ENCODE measurements around the gene TCEAL1. TPM values are rescaled to one million over a fixed set of nuclear protein-coding genes. Genes with fewer than 3 reads are reported as not detected.
"Not testable (repeated sequence)": the region's sequence is repeated elsewhere in the genome, so short reads cannot be mapped to it uniquely, and the experiment has no call there.

Gene TCEAL1
- 18.6 TPM for polyA plus RNA-seq (2012; ENCODE audit: missing spikeins)

GRCh38 chrX:103628386-103629317, at the start of gene TCEAL1:
TSS of gene TCEAL1 (plus strand) at chrX:103628975. CDS start at chrX:103629917, 942 bp downstream.
- DNase-seq (ENCODE audit: insufficient read length) (no peak), FAIRE-seq (peak; percentile 76)

GRCh38 chrX:103584596-103584995, 44.2 kb upstream of the TCEAL1 start:
- FAIRE-seq (no peak), DNase-seq (ENCODE audit: insufficient read length) (no peak)
- TF ChIP-seq POLR2A (IDR thresholded peaks at IDR 0.05; ENCODE audit: low read depth, low read length) (no peak), TAF1 (IDR thresholded peaks at IDR 0.05; ENCODE audit: borderline replicate concordance, low read depth, low read length) (no peak), POLR2AphosphoS5 (IDR thresholded peaks at IDR 0.05; ENCODE audit: low read depth, low read length) (no peak)

More at GRCh38 chrX:103628386-103629317, at the start of gene TCEAL1:
- TF ChIP-seq POLR2A (IDR thresholded peaks at IDR 0.05; ENCODE audit: low read depth, low read length) (peak; percentile 48; the same call in 1 of the 2 replicates), POLR2AphosphoS5 (IDR thresholded peaks at IDR 0.05; ENCODE audit: low read depth, low read length) (no peak)

- DNase-seq (ENCODE audit: insufficient read length) (peak; percentile 25), FAIRE-seq (peak; percentile 81)
- TF ChIP-seq TAF1 (IDR thresholded peaks at IDR 0.05; ENCODE audit: borderline replicate concordance, low read depth, low read length) = no peak
- no peak for TF ChIP-seq POLR2A (IDR thresholded peaks at IDR 0.05; ENCODE audit: low read depth, low read length)
- no peak for TF ChIP-seq POLR2AphosphoS5 (IDR thresholded peaks at IDR 0.05; ENCODE audit: low read depth, low read length)
Observed at GRCh38 chrX:103585411-103586313, 43.1 kb upstream of the TCEAL1 start, which contains the start of gene TCEAL4. TSS of gene TCEAL4 (plus strand) at chrX:103585515. CDS start at chrX:103586676, 1,161 bp downstream.

- FAIRE-seq (no peak), DNase-seq (ENCODE audit: insufficient read length) (no peak)
- TF ChIP-seq TAF1 (IDR thresholded peaks at IDR 0.05; ENCODE audit: borderline replicate concordance, low read depth, low read length) (no peak), POLR2A (IDR thresholded peaks at IDR 0.05; ENCODE audit: low read depth, low read length) (no peak), POLR2AphosphoS5 (IDR thresholded peaks at IDR 0.05; ENCODE audit: low read depth, low read length) (no peak)
Observed at GRCh38 chrX:103586314-103586646, 42.5 kb upstream of the TCEAL1 start.

- FAIRE-seq (no peak), DNase-seq (ENCODE audit: insufficient read length) (no peak)
- TF ChIP-seq TAF1 (IDR thresholded peaks at IDR 0.05; ENCODE audit: borderline replicate concordance, low read depth, low read length) = no peak
Observed at GRCh38 chrX:103586659-103587058, 42.1 kb upstream of the TCEAL1 start.

- FAIRE-seq; DNase-seq (ENCODE audit: insufficient read length): not testable (repeated sequence)
Observed at GRCh38 chrX:103592295-103592694, 36.5 kb upstream of the TCEAL1 start.

- not testable (repeated sequence) for DNase-seq (ENCODE audit: insufficient read length); FAIRE-seq
Observed at GRCh38 chrX:103595202-103595601, 33.6 kb upstream of the TCEAL1 start.

- TF ChIP-seq POLR2A (IDR thresholded peaks at IDR 0.05; ENCODE audit: low read depth, low read length) (no peak), POLR2AphosphoS5 (IDR thresholded peaks at IDR 0.05; ENCODE audit: low read depth, low read length) (no peak), TAF1 (IDR thresholded peaks at IDR 0.05; ENCODE audit: borderline replicate concordance, low read depth, low read length) (no peak)
Observed at GRCh38 chrX:103607364-103608305, 21.1 kb upstream of the TCEAL1 start, which contains the start of gene TCEAL3. TSS of gene TCEAL3 (plus strand) at chrX:103607963. CDS start at chrX:103609065, 1,102 bp downstream.

GRCh38 chrX:103608306-103608963, 20.3 kb upstream of the TCEAL1 start:
- peak; percentile 70 for FAIRE-seq
- no peak for DNase-seq (ENCODE audit: insufficient read length)
- TF ChIP-seq POLR2AphosphoS5 (IDR thresholded peaks at IDR 0.05; ENCODE audit: low read depth, low read length) = no peak
- no peak for TF ChIP-seq TAF1 (IDR thresholded peaks at IDR 0.05; ENCODE audit: borderline replicate concordance, low read depth, low read length)
- TF ChIP-seq POLR2A (IDR thresholded peaks at IDR 0.05; ENCODE audit: low read depth, low read length) = no peak

More at GRCh38 chrX:103607364-103608305, 21.1 kb upstream of the TCEAL1 start, which contains the start of gene TCEAL3:
- DNase-seq (ENCODE audit: insufficient read length) = no peak
- peak; percentile 9 for FAIRE-seq

GRCh38 chrX:103610282-103610681, 18.5 kb upstream of the TCEAL1 start:
- DNase-seq (ENCODE audit: insufficient read length) (no peak), FAIRE-seq (no peak)
- TF ChIP-seq POLR2AphosphoS5 (IDR thresholded peaks at IDR 0.05; ENCODE audit: low read depth, low read length) (no peak), TAF1 (IDR thresholded peaks at IDR 0.05; ENCODE audit: borderline replicate concordance, low read depth, low read length) (no peak), POLR2A (IDR thresholded peaks at IDR 0.05; ENCODE audit: low read depth, low read length) (no peak)
